ENCODE data around the gene PREX1.

DNA sequence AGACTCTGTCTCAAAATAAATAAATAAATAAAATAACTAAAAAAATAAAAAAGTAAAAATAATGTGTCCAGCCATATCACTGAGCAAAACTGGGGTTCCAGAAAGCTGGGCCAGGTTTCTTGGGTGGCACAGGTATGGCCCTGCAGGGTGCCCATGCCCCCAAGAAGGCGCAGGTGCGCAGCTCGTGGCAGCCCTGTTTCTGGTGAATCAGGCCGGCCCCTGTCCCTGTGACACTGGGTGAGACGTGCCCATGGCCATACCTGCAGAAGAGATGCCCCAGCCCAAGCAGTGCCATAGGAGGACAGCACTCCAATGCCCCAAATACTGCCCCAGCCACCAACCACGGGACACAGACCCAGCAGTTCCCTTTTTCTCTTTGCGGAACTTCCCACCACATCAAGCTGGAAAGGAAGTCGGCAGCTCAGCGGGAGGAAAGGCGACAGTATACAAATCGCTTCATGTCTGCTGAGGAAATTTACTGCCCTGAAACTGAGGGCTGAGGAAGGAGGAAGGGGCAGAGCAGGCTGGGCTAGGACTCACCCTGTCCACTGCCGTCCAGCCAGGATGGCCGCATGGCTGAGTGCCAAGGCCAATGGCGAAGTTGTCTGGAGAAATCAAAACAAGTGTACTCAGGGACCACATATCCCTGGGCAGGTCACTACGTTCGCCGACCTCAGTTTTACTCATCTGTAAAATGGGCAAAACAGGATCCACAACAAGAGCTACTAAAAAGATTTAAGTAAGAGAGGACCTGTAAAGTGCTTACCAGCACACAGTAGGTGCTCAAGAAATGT, 55.4 kb downstream of the PREX1 start:
- TF ChIP-seq, protein P1, sequence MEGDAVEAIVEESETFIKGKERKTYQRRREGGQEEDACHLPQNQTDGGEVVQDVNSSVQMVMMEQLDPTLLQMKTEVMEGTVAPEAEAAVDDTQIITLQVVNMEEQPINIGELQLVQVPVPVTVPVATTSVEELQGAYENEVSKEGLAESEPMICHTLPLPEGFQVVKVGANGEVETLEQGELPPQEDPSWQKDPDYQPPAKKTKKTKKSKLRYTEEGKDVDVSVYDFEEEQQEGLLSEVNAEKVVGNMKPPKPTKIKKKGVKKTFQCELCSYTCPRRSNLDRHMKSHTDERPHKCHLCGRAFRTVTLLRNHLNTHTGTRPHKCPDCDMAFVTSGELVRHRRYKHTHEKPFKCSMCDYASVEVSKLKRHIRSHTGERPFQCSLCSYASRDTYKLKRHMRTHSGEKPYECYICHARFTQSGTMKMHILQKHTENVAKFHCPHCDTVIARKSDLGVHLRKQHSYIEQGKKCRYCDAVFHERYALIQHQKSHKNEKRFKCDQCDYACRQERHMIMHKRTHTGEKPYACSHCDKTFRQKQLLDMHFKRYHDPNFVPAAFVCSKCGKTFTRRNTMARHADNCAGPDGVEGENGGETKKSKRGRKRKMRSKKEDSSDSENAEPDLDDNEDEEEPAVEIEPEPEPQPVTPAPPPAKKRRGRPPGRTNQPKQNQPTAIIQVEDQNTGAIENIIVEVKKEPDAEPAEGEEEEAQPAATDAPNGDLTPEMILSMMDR (IDR thresholded peaks at IDR 0.05 in 4 of 5, conservative IDR thresholded peaks at IDR 0.05 in 1 of 5), result no peak
- no peak for TF ChIP-seq POLR2A (IDR thresholded peaks at IDR 0.05)

Measured in gastrocnemius medialis (tissue), 4 donors.